Neural progenitor cell (in vitro differentiated cells): Measurements from ENCODE around the gene BLTP2. TPM values are rescaled to one million over a fixed set of nuclear protein-coding genes. Genes with fewer than 3 reads are reported as not detected.

Source experiments
- DNase-seq: peaks from one replicate; pipeline ENCODE4 v3.0.0-alpha.2; 2016; ENCODE audit warnings: low spot score
- H2AFZ ChIP-seq: fragments of 200-600 bp; sonication (generic); replicated peaks from 2 replicates; pipeline ENCODE4 v1.6.1; 2016; ENCODE audit warnings: antibody characterized with exemption
- H3F3A ChIP-seq: fragments of 200-600 bp; sonication (generic); 2 replicates; pipeline ENCODE4 v1.6.1; 2016; ENCODE audit warnings: antibody characterized with exemption, low read depth
- H3K27ac ChIP-seq: fragments of 200-600 bp; sonication (generic); 2 replicates; pipeline ENCODE4 v1.5.1; 2016; ENCODE audit warnings: mild to moderate bottlenecking
- H3K27me3 ChIP-seq: fragments of 200-600 bp; sonication (generic); 2 replicates; pipeline ENCODE4 v1.6.1; 2016; ENCODE audit warnings: mild to moderate bottlenecking, moderate library complexity
- H3K36me3 ChIP-seq: fragments of 200-600 bp; sonication (generic); 2 replicates; pipeline ENCODE4 v1.5.1; 2016
- H3K4me1 ChIP-seq: fragments of 200-600 bp; sonication (generic); 2 replicates; pipeline ENCODE4 v1.6.1; 2016; ENCODE audit warnings: mixed run types
- H3K4me2 ChIP-seq: fragments of 200-600 bp; sonication (generic); 2 replicates; pipeline ENCODE4 v1.6.1; 2016
- H3K4me3 ChIP-seq: fragments of 200-600 bp; sonication (generic); 2 replicates; pipeline ENCODE4 v1.5.1; 2016
- H3K79me2 ChIP-seq: fragments of 200-600 bp; sonication (generic); 2 replicates; pipeline ENCODE4 v1.6.1; 2016; ENCODE audit warnings: low read depth
- H3K9ac ChIP-seq: fragments of 200-600 bp; sonication (generic); 2 replicates; pipeline ENCODE4 v1.6.1; 2016
- H3K9me3 ChIP-seq: fragments of 200-600 bp; sonication (generic); 2 replicates; pipeline ENCODE4 v1.5.1; 2016; ENCODE audit warnings: low read depth
- H4K20me1 ChIP-seq: fragments of 200-600 bp; sonication (generic); 2 replicates; pipeline ENCODE4 v1.6.1; 2016; ENCODE audit warnings: low read depth
- H3K27ac Mint-ChIP-seq: 3 replicates; pipeline ENCODE4 v1.8.0; 2021; ENCODE audit warnings: mixed read lengths
- H3K27me3 Mint-ChIP-seq: 2 replicates; pipeline ENCODE4 v1.8.0; 2022; ENCODE audit warnings: low read depth, mild to moderate bottlenecking, inconsistent platforms, moderate library complexity, mixed read lengths; ENCODE audit not compliant: insufficient read depth
- H3K36me3 Mint-ChIP-seq: 3 replicates; pipeline ENCODE4 v1.8.0; 2021; ENCODE audit warnings: mixed read lengths
- H3K4me1 Mint-ChIP-seq: 3 replicates; pipeline ENCODE4 v1.8.0; 2021; ENCODE audit warnings: mixed read lengths
- H3K4me3 Mint-ChIP-seq: 3 replicates; pipeline ENCODE4 v1.8.0; 2021; ENCODE audit warnings: mild to moderate bottlenecking, moderate library complexity, mixed read lengths
- H3K9me3 Mint-ChIP-seq: 3 replicates; pipeline ENCODE4 v1.8.0; 2020; ENCODE audit warnings: mixed read lengths
- CTCF ChIP-seq: fragments of 200-600 bp; sonication (generic); IDR thresholded peaks from 2 replicates; pipeline ENCODE4 v1.5.1; 2017; ENCODE audit warnings: antibody characterized with exemption, mild to moderate bottlenecking
- EZH2 ChIP-seq: fragments of 200-600 bp; sonication (generic); IDR thresholded peaks from 2 replicates; pipeline ENCODE4 v1.6.1; 2017; ENCODE audit warnings: antibody characterized with exemption, mild to moderate bottlenecking, moderate library complexity
- EZH2phosphoT487 ChIP-seq: fragments of 200-600 bp; sonication (generic); IDR thresholded peaks from 2 replicates; pipeline ENCODE4 v1.6.1; 2017; ENCODE audit warnings: antibody characterized with exemption
- total RNA-seq: library from RNA; depleted of rRNA; stranded (reverse); fragments of >200 nt; gene quantifications from 2 replicates; pipeline ENCODE4 v1.2.3, GENCODE V29; 2015; ENCODE audit warnings: low replicate concordance

BLTP2 gene
- total RNA-seq = 91.2 and 130 TPM in 2 replicates

GRCh38 chr17:28644787-28645575 is at the start of gene BLTP2:
BLTP2 (minus strand) TSS chr17:28645158; CDS start chr17:28645056, 102 bp downstream.
- H2AFZ ChIP-seq = peak within 1 kb of the TSS; percentile 80
- H3K27ac ChIP-seq = peak within 1 kb of the TSS; percentile 55
- H3K4me3 ChIP-seq = peak within 1 kb of the TSS; percentile 85
- Mint-ChIP-seq H3K4me1 (peaks cover 25% of the 10 kb centered on the region), H3K27ac (peak within 1 kb of the TSS; percentile 48), H3K27me3 (peaks cover 6% of the 10 kb centered on the region), H3K4me3 (peak within 1 kb of the TSS; percentile 94), H3K9me3 (no peaks in the 10 kb centered on the region), H3K36me3 (peaks cover 13% of the 10 kb centered on the region)
- H3K27me3 ChIP-seq = no peaks in the 10 kb centered on the region
- H3K36me3 ChIP-seq = peaks cover 12% of the 10 kb centered on the region
- H4K20me1 ChIP-seq = peaks cover 24% of the 10 kb centered on the region
- peak within 1 kb of the TSS; percentile 68 for H3K9ac ChIP-seq
- H3K9me3 ChIP-seq = no peaks in the 10 kb centered on the region
- peaks cover 6% of the 10 kb centered on the region for H3K4me1 ChIP-seq
- TF ChIP-seq EZH2phosphoT487 = no peak
- TF ChIP-seq CTCF = no peak
- TF ChIP-seq EZH2 = no peak
- peaks cover 33% of the 10 kb centered on the region for H3F3A ChIP-seq
- H3K79me2 ChIP-seq = peaks cover 39% of the 10 kb centered on the region
- peak; percentile 97 for DNase-seq
- H3K4me2 ChIP-seq = peak within 1 kb of the TSS; percentile 96

- no peaks in the 10 kb centered on the region for H3K27me3 Mint-ChIP-seq
- H3K36me3 Mint-ChIP-seq = peaks cover 35% of the 10 kb centered on the region
- no peak overlapping the region for H2AFZ ChIP-seq
- H3K4me3 Mint-ChIP-seq = no peak overlapping the region
- no peaks in the 10 kb centered on the region for H3K27me3 ChIP-seq
- no peaks in the 10 kb centered on the region for H3K79me2 ChIP-seq
- H3K4me1 ChIP-seq = no peaks in the 10 kb centered on the region
- H3K36me3 ChIP-seq = peaks cover 14% of the 10 kb centered on the region
- no peaks in the 10 kb centered on the region for H4K20me1 ChIP-seq
- H3K9me3 ChIP-seq = no peaks in the 10 kb centered on the region
- TF ChIP-seq EZH2phosphoT487 = no peak
- no peak for TF ChIP-seq EZH2
- no peak for TF ChIP-seq CTCF
- no peak overlapping the region for H3K4me2 ChIP-seq
- no peak for DNase-seq
- no peak overlapping the region for H3K9ac ChIP-seq
- no peaks in the 10 kb centered on the region for H3F3A ChIP-seq
- no peak overlapping the region for H3K27ac Mint-ChIP-seq
- no peak overlapping the region for H3K4me3 ChIP-seq
- no peak overlapping the region for H3K27ac ChIP-seq
- no peaks in the 10 kb centered on the region for H3K4me1 Mint-ChIP-seq
- H3K9me3 Mint-ChIP-seq = no peaks in the 10 kb centered on the region
These were observed 48.9 kb upstream of the BLTP2 start for GRCh38 chr17:28693869-28694268.

- no peak for DNase-seq
- H3K9me3 Mint-ChIP-seq = no peaks in the 10 kb centered on the region
- Histone ChIP-seq H4K20me1 (no peaks in the 10 kb centered on the region), H3K27ac (no peak overlapping the region), H3K79me2 (no peaks in the 10 kb centered on the region), H3F3A (no peaks in the 10 kb centered on the region), H3K4me3 (no peak overlapping the region), H3K4me1 (no peaks in the 10 kb centered on the region), H3K36me3 (peaks cover 20% of the 10 kb centered on the region), H3K9ac (no peak overlapping the region), H3K9me3 (no peaks in the 10 kb centered on the region), H3K27me3 (no peaks in the 10 kb centered on the region), H3K4me2 (no peak overlapping the region), H2AFZ (no peak overlapping the region)
- H3K4me3 Mint-ChIP-seq = no peak overlapping the region
- H3K36me3 Mint-ChIP-seq = peaks cover 43% of the 10 kb centered on the region
- H3K27me3 Mint-ChIP-seq = no peaks in the 10 kb centered on the region
- no peak overlapping the region for H3K27ac Mint-ChIP-seq
- TF ChIP-seq CTCF (no peak), EZH2 (no peak), EZH2phosphoT487 (no peak)
- H3K4me1 Mint-ChIP-seq = no peaks in the 10 kb centered on the region
These were observed 44.1 kb upstream of the BLTP2 start for GRCh38 chr17:28689011-28689410.
